GM19193 (cell line): Measurements from ENCODE around the gene UPK1A.

ENCODE experiments used
- POLR2A ChIP-seq: IDR thresholded peaks from 4 replicates; pipeline ENCODE4 v1.6.1; 2011; ENCODE audit not compliant: insufficient read depth, insufficient read length; ENCODE audit errors: extremely low read depth

UPK1A gene

GRCh38 chr19:35666251-35666913, at the start of gene UPK1A:
UPK1A (plus strand) TSS chr19:35666517; CDS start chr19:35666813, 296 bp downstream.
- no peak for TF ChIP-seq POLR2A

- no peak for TF ChIP-seq POLR2A
Observed at GRCh38 chr19:35618857-35619256, 47.5 kb upstream of the UPK1A start.

GRCh38 chr19:35619290-35619923, 46.9 kb upstream of the UPK1A start:
- no peak for TF ChIP-seq POLR2A

GRCh38 chr19:35620001-35620400, 46.3 kb upstream of the UPK1A start:
- TF ChIP-seq POLR2A = no peak

- TF ChIP-seq POLR2A = no peak
Observed at GRCh38 chr19:35621708-35622107, 44.6 kb upstream of the UPK1A start.

- TF ChIP-seq POLR2A = no peak
Observed at GRCh38 chr19:35622750-35623149, 43.6 kb upstream of the UPK1A start.

- no peak for TF ChIP-seq POLR2A
Observed at GRCh38 chr19:35623327-35624010, 42.8 kb upstream of the UPK1A start.

GRCh38 chr19:35628264-35628564, 38.1 kb upstream of the UPK1A start:
- TF ChIP-seq POLR2A = no peak

GRCh38 chr19:35628565-35629331, 37.6 kb upstream of the UPK1A start, which contains the start of gene RBM42:
RBM42 (plus strand) TSS chr19:35629036; CDS start chr19:35629154, 118 bp downstream.
- TF ChIP-seq POLR2A = peak; percentile 72

- no peak for TF ChIP-seq POLR2A
Observed at GRCh38 chr19:35629332-35629633, 37.0 kb upstream of the UPK1A start.

GRCh38 chr19:35633727-35634440, 32.4 kb upstream of the UPK1A start:
- TF ChIP-seq POLR2A = no peak

- TF ChIP-seq POLR2A = no peak
Observed at GRCh38 chr19:35636651-35637050, 29.7 kb upstream of the UPK1A start.

- no peak for TF ChIP-seq POLR2A
Observed at GRCh38 chr19:35637165-35637564, 29.2 kb upstream of the UPK1A start.

- no peak for TF ChIP-seq POLR2A
Observed at GRCh38 chr19:35639321-35639639, 27.0 kb upstream of the UPK1A start.

- no peak for TF ChIP-seq POLR2A
Observed at GRCh38 chr19:35639863-35640262, 26.5 kb upstream of the UPK1A start.
